NCI-H345 treated with DMSO at 0.1 percent for 48 hours (cell line): ENCODE results near the gene PHF1.

ENCODE experiments used
- DNase-seq: peaks from one replicate; lab custom pipeline; 2025; ENCODE audit not compliant: unreplicated experiment; lab: John Stamatoyannopoulos, UW

Gene PHF1

DNA sequence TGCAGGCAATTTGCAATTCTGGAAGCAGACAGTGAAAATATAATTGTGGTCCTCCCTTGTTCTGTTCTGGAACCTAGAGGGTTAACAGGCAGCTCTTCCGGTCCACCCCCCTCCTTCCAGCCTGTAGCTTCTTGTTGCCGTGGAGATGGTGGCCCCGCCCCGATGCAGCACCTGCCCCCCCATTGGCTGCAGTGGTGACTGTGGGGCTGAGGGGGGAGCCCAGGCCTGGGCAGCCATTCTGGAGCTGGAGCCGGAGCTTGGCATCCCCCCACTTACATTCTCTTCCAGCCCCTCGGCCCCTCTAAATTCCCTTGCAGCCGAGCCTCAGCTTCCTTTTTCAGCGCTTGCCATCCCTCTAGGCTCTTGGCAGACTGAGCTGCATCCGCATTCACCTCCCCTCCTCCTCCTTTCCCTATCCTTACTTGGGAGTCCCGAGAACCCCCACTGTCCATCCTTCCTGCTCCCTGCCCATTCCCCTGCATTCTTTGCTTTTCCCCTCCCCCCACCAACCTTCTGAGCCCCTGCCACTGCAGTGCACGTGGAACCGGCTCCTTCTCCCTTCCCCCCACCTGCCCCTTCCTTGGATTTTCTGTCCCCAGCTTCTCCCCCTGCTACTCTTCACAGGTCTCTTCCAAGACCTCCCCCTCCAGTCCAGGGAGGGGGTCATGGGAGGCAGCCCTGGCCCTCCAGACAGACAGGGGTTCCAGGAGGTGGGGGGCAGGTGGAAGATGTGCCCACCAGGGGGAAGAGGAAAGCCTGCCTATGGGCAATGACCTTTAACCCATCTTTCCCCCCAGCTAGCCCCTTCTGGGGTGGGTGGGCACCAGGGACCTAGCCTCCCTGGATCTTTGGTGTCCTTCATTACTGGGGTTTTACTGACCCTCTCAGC lies 20.4 kb downstream of the PHF1 start:
- peak; percentile 22 for DNase-seq

DNA sequence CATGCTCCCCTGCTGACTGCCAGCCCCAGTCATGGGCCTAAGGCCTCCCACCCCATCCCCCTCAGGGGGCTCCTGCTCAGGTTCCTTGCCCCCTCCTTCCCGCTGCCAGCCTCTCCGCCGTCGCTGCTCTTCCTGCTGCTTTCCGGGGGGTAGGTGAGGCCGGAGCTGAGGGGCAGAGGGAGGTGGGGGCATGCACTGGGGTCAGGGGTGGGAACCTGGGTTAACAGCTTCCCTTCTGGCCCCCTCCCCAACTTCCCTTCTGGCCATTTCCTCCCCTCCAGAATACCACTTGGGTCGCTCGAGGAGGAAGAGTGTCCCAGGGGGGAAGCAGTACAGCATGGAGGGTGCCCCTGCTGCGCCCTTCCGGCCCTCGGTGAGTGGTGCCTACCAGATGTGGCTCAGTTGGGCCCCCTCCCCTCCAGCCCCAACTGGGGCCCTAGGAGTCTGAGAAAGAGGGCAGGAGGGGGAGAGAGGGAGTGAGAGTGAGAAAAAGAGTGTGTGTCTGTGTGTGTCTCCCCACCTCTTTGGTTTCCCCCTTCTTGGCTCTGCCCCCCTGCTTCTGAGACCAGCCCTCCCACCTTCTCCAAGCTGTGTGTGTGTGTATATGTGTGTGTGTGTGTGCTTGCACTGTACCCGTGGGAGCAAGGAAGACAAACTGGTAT lies 21.2 kb downstream of the PHF1 start:
- no peak for DNase-seq

- DNase-seq: no peak
Measured at GRCh38 chr6:33432546-33432945, 21.7 kb downstream of the PHF1 start.

- DNase-seq: no peak
Measured at GRCh38 chr6:33433001-33433543, 22.3 kb downstream of the PHF1 start.

DNA sequence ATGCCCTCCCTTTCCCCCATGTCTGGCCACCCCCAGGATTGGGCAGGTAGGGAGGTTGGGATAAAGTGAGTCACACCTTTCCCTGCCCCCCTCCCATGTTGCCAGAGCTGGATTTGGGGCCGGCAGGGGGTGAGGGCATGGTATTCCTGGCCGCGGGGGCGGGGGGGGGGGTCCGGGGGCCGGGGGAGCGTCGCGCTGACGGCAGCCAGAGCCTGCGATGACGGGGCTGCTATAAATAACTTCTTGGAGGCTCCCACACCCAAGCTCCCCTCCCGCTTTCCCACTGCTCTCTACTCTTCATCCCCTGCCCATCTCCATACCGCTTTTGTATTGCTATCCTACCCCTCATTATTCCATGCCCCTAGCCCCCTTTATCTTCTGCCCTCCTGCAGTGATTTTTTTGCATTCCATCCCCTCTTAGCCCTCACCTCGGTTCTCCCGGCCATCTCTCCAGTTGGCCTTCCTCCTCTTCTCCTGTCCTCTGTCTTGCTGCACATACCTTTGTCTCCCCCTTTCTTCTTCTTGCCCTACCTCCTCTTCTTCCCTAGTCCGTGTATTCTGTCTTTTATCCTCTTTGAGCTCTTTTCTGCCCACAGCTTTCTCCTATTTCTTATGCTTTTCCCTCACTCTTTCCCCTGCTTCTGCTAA lies 22.9 kb downstream of the PHF1 start:
- DNase-seq: no peak

DNA sequence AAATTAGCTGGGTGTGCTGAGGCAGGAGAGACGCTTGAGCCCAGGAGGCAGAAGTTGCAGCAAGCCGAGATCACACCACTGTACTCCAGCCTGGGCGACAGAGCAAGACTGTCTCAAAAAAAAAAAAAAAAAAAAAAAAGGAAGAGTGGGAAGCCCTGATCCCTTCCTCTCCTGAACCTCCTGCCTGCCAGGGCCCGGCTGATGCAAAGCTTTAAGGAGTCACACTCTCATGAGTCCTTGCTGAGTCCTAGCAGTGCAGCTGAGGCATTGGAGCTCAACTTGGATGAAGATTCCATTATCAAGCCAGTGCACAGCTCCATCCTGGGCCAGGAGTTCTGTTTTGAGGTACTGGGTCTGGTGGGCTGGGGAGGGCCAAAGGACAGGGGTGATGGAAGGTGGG lies 24.1 kb downstream of the PHF1 start:
- no peak for DNase-seq

GRCh38 chr6:33437666-33438065 lies 26.9 kb downstream of the PHF1 start:
- no peak for DNase-seq

GRCh38 chr6:33438978-33439594 lies 28.3 kb downstream of the PHF1 start:
- no peak for DNase-seq

GRCh38 chr6:33439956-33440648 lies 29.3 kb downstream of the PHF1 start:
- no peak for DNase-seq

GRCh38 chr6:33440649-33441309 lies 30.0 kb downstream of the PHF1 start:
- DNase-seq: no peak

GRCh38 chr6:33441457-33441856 lies 30.6 kb downstream of the PHF1 start:
- DNase-seq: no peak

GRCh38 chr6:33442283-33442682 lies 31.5 kb downstream of the PHF1 start:
- no peak for DNase-seq

- DNase-seq: no peak
Measured at GRCh38 chr6:33443025-33443424, 32.2 kb downstream of the PHF1 start.

GRCh38 chr6:33443619-33444504 lies 33.0 kb downstream of the PHF1 start:
- no peak for DNase-seq

GRCh38 chr6:33445119-33445603 lies 34.3 kb downstream of the PHF1 start:
- no peak for DNase-seq

GRCh38 chr6:33446356-33446755 lies 35.5 kb downstream of the PHF1 start:
- DNase-seq: no peak

- no peak for DNase-seq
Measured at GRCh38 chr6:33450434-33450833, 39.6 kb downstream of the PHF1 start.

DNA sequence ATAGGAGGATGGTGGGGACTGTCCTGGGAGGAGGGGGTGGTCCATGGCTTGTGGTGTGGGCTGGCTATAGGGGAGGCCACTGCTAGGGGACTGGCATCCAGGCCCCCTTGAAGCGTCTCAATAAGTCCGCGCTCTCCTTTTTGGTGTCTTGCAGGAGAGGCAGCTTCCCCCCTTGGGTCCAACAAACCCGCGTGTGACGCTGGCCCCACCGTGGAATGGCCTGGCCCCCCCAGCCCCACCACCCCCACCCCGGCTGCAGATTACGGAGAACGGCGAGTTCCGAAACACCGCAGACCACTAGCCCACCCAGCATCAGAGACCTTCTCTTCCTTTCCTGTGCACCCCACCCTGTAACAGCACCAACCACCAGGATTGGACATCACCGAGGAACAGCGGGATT lies 40.8 kb downstream of the PHF1 start:
- peak; percentile 32 for DNase-seq

GRCh38 chr6:33452496-33452895 lies 41.7 kb downstream of the PHF1 start:
- DNase-seq: no peak
